ENCODE measurements around the gene FGF18. TPM values are rescaled to one million over a fixed set of nuclear protein-coding genes. Genes with fewer than 3 reads are reported as not detected.

The FGF18 gene
- total and polyA plus RNA-seq, 12 donors: 0.14 to 1.5 (median 0.30) TPM

DNA sequence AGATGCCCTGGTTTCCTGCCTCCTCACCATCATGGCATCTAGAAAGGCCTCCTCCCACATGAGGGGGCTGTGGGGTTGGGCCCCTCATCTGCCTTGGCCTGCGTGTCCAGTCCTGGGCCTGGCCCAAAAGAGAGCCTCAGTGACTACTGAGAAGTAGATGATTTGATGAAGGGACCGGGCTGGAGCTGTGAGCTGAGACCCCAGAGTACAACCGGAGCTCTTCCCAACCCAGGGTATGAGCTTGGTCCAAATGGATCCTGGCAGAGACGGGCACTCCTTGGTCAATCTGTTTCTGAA is 62.9 kb downstream of the FGF18 start:
- WGBS, 4 donors: 76 to 88% (median 79%) methylated on average over 4 of the region's 4 CpGs
- intact Hi-C loops (cut with DNase I): no loop called here

DNA sequence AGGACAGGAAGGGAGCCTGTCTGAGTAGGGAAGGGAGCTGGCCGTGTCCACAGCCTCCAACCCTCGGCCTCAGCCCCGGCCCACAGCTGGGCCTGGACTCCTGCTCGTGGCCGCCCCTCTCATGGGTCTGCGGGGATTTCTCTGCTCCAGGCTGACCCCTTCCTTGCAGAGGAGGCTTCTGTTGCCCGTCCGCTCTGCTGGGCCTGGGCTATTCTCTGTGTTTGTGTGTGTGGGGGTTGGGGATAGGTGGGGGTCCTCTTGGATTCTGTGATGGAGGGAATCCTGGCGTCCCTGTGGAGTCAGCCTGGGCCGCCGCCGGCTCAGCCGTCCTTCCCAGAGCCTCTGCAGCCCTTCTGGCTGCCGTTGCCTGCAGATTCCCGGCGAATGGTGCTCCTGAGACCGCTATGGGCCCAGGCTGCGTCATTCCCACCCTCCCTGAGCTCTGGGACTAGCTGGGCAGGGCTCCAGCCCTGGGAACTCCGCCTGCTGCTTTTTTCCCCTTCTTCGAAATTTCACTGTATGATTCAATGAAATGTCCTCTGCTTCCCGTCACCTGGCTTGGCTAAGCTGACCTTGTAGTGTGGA is 64.2 kb downstream of the FGF18 start:
- no peaks in the 10 kb centered on the region for H3K9me3 ChIP-seq (replicated peaks in 1 of 3)
- peak; percentile 41 to 83 (median 72) for DNase-seq
- 57 to 76% (median 72%) methylated on average over 13 to 21 of the region's 21 CpGs for WGBS, 4 donors
- no peak overlapping the region for H3K4me3 ChIP-seq
- peak overlapping the region in 2 of 5 donors; percentile 21 to 44 for H3K27ac ChIP-seq
- no peaks in the 10 kb centered on the region for H3K36me3 ChIP-seq (replicated peaks in 1 of 2)
- no peaks in the 10 kb centered on the region for H3K27me3 ChIP-seq
- TF ChIP-seq, protein P1, sequence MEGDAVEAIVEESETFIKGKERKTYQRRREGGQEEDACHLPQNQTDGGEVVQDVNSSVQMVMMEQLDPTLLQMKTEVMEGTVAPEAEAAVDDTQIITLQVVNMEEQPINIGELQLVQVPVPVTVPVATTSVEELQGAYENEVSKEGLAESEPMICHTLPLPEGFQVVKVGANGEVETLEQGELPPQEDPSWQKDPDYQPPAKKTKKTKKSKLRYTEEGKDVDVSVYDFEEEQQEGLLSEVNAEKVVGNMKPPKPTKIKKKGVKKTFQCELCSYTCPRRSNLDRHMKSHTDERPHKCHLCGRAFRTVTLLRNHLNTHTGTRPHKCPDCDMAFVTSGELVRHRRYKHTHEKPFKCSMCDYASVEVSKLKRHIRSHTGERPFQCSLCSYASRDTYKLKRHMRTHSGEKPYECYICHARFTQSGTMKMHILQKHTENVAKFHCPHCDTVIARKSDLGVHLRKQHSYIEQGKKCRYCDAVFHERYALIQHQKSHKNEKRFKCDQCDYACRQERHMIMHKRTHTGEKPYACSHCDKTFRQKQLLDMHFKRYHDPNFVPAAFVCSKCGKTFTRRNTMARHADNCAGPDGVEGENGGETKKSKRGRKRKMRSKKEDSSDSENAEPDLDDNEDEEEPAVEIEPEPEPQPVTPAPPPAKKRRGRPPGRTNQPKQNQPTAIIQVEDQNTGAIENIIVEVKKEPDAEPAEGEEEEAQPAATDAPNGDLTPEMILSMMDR (IDR thresholded peaks at IDR 0.05): no peak
- TF ChIP-seq POLR2A (IDR thresholded peaks at IDR 0.05): no peak
- no peaks in the 10 kb centered on the region for H3K4me1 ChIP-seq (replicated peaks in 1 of 2)
- intact Hi-C loops (cut with DNase I): no loop called here

More for the DNA sequence above, 62.9 kb downstream of the FGF18 start:
- H3K27me3 ChIP-seq: no peaks in the 10 kb centered on the region
- no peak overlapping the region for H3K27ac ChIP-seq
- no peaks in the 10 kb centered on the region for H3K4me1 ChIP-seq (replicated peaks in 1 of 2)
- no peaks in the 10 kb centered on the region for H3K9me3 ChIP-seq (replicated peaks in 1 of 3)
- TF ChIP-seq POLR2A (IDR thresholded peaks at IDR 0.05): no peak
- TF ChIP-seq, protein P1 (IDR thresholded peaks at IDR 0.05): no peak
- no peaks in the 10 kb centered on the region for H3K36me3 ChIP-seq (replicated peaks in 1 of 2)
- H3K4me3 ChIP-seq: no peak overlapping the region
- DNase-seq: no peak

DNA sequence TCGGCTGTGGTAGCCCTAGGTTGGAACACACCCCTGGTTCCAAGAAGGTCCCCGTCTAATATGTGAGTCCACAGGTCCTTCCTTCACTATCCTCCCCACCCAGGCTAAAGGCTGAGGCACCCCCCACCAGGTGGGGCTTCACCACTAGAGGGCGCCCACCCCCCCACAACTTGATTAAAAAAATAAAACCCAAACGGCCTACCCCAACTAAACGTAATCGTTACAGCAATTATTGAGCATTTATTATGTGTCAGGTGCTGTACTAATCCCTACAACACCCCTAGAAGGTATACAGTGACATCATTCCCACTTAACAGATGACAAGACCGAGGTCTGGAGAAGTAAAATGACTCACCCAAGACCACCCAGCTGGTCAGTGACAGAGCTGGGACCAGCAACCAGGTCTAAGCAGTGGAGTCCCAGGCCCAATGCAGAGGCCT is 65.0 kb downstream of the FGF18 start:
- 30 to 37% (median 33%) methylated on average over 7 of the region's 7 CpGs for WGBS, 4 donors
- TF ChIP-seq, protein P1 (IDR thresholded peaks at IDR 0.05): peak; percentile 40 to 72 (median 58)
- no peak for TF ChIP-seq POLR2A (IDR thresholded peaks at IDR 0.05)
- H3K27ac ChIP-seq: no peak overlapping the region

DNA sequence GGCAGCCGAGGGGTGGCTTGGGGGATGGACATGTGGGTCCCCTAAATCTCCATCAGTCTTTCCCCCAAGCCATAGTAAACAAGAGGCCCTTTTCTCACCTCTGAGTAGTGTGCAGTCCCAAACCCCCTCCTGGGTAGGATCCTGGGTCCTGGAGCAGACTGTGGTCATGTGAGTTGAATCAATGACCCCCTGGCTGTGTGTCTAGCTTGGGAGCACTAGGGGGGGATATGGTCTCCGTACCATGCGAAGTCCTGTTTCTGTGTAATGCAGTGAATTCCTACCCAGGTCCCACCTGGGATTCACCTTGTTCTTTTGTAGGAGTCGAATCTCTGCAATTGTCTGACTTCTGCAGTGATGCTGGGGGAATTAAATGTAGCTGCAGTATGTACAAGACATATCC is 66.2 kb downstream of the FGF18 start:
- H3K9me3 ChIP-seq (replicated peaks in 1 of 3): no peaks in the 10 kb centered on the region
- intact Hi-C loops (cut with DNase I): no loop called here
- H3K4me1 ChIP-seq (replicated peaks in 1 of 2): no peaks in the 10 kb centered on the region
- no peak overlapping the region for H3K4me3 ChIP-seq
- no peak for DNase-seq
- TF ChIP-seq POLR2A (IDR thresholded peaks at IDR 0.05): no peak
- TF ChIP-seq, protein P1 (IDR thresholded peaks at IDR 0.05): no peak
- no peak overlapping the region for H3K27ac ChIP-seq
- no peaks in the 10 kb centered on the region for H3K36me3 ChIP-seq (replicated peaks in 1 of 2)
- H3K27me3 ChIP-seq: no peaks in the 10 kb centered on the region
- 72 to 87% (median 85%) methylated on average over 4 of the region's 4 CpGs for WGBS, 4 donors

More for the DNA sequence above, 65.0 kb downstream of the FGF18 start:
- H3K4me3 ChIP-seq: no peak overlapping the region
- no peaks in the 10 kb centered on the region for H3K9me3 ChIP-seq (replicated peaks in 1 of 3)
- H3K27me3 ChIP-seq: no peaks in the 10 kb centered on the region
- peak in 4 of 7 donors; percentile 22 to 34 (median 30) for DNase-seq
- no peaks in the 10 kb centered on the region for H3K4me1 ChIP-seq (replicated peaks in 1 of 2)
- H3K36me3 ChIP-seq (replicated peaks in 1 of 2): no peaks in the 10 kb centered on the region
- intact Hi-C loops (cut with DNase I): no loop called here
